Measurements from ENCODE around the gene LRG1.

DNA sequence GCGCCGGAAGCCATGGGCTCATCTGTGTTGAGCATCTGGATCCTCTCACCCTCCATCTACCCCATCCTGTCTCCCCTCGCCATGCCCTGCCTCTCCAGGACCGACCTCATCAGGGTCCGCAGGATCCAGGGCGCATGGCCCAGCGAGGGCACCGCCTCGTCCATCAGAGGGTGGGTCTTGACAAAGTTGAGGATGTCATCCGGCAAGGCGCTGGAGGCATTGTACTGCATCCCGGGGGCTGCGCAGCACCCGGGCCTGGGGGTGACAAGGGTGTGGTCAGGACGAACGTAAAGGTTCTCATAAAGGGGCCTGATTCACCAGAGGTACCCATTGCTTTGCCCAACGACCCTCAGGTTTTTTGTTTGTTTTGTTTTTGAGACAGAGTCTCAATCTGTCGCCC, 10.2 kb upstream of the LRG1 start:
- TF ChIP-seq CTCF (IDR thresholded peaks at IDR 0.05), result no peak
- no peak for TF ChIP-seq EZH2 (IDR thresholded peaks at IDR 0.05)
